GM12878 (cell line): Measurements from ENCODE around the gene CD70. TPM values are rescaled to one million over a fixed set of nuclear protein-coding genes. Genes with fewer than 3 reads are reported as not detected.

Source experiments
- ATAC-seq: fragments of 200-7000 bp; cut with Tn5 transposase; 3 replicates; pipeline ENCODE4 v1.9.1; 2020; ENCODE audit warnings: mild to moderate bottlenecking, moderate library complexity
- BruUV-seq: library from RNA; stranded (reverse); fragments of 400-500 nt; replicated peaks from 2 replicates; lab custom pipeline; 2021; lab: Mats Ljungman, UMichigan
- CTCF ChIA-PET: fragments of 300-600 bp; sonication (Branson Sonifier 250); formaldehyde crosslinking; extraction: SDS; loops from one replicate; lab custom pipeline; 2021; ENCODE audit warnings: inconsistent platforms; lab: Yijun Ruan, JAX
- POLR2A ChIA-PET: fragments of 350-600 bp; formaldehyde crosslinking; extraction: SDS; loops from one replicate; lab custom pipeline; 2021; ENCODE audit warnings: inconsistent platforms; lab: Charles Lee
- RAD21 ChIA-PET: fragments of 300-600 bp; sonication (Branson Sonifier 250); formaldehyde crosslinking; loops from one replicate; lab custom pipeline; 2023; ENCODE audit warnings: antibody characterized with exemption; ENCODE audit not compliant: unreplicated experiment; lab: Charles Lee
- SMC1A ChIA-PET: fragments of 300-600 bp; sonication (Branson Sonifier 250); formaldehyde crosslinking; loops from one replicate; lab custom pipeline; 2023; ENCODE audit not compliant: unreplicated experiment, uncharacterized antibody; lab: Charles Lee
- DNase-seq: peaks from one replicate; pipeline ENCODE4 v3.0.0-alpha.2; 2011; ENCODE audit warnings: low read depth, low spot score
- FAIRE-seq: peaks from 3 replicates; lab custom pipeline; 2011; peaks lifted over from hg19 to GRCh38; lab: Jason Lieb, UNC
- H2AFZ ChIP-seq: 2 replicates; pipeline ENCODE4 v1.6.0; 2011; ENCODE audit warnings: low read depth, low read length, control low read depth; ENCODE audit not compliant: control insufficient read depth
- H3K27ac ChIP-seq: 2 replicates; pipeline ENCODE4 v1.5.1; 2011; ENCODE audit warnings: control low read depth; ENCODE audit not compliant: control insufficient read depth, insufficient read depth
- H3K27me3 ChIP-seq, 2 experiments: replicated peaks in 1 of 2; 2 replicates each; pipeline versions ENCODE4 v1.6.0 to v1.6.1; 2011; ENCODE audit warnings: low read length in 1 of 2; ENCODE audit not compliant: control insufficient read depth in 2 of 2, insufficient read depth in 2 of 2
- H3K36me3 ChIP-seq, 2 experiments: 2 replicates each; pipeline ENCODE4 v1.5.1; 2011; ENCODE audit warnings: low read length in 1 of 2; ENCODE audit not compliant: control insufficient read depth in 2 of 2, insufficient read depth in 2 of 2
- H3K4me1 ChIP-seq: 2 replicates; pipeline ENCODE4 v1.6.1; 2011; ENCODE audit warnings: mild to moderate bottlenecking, low read length, moderate library complexity, mixed read lengths; ENCODE audit not compliant: control insufficient read depth, insufficient read depth
- H3K4me2 ChIP-seq: 2 replicates; pipeline ENCODE4 v1.6.0; 2011; ENCODE audit warnings: control low read depth; ENCODE audit not compliant: control insufficient read depth, insufficient read depth
- H3K4me3 ChIP-seq: fragments of 200-600 bp; sonication (generic); 2 replicates; pipeline ENCODE4 v1.5.1; 2016
- H3K79me2 ChIP-seq: 2 replicates; pipeline ENCODE4 v1.6.0; 2011; ENCODE audit warnings: low read length; ENCODE audit not compliant: control insufficient read depth, insufficient read depth
- H3K9ac ChIP-seq: 2 replicates; pipeline ENCODE4 v1.8.0; 2011; ENCODE audit warnings: low read length, control low read depth, mixed read lengths; ENCODE audit not compliant: control insufficient read depth, insufficient read depth
- H3K9me3 ChIP-seq: replicated peaks from 3 replicates; pipeline ENCODE4 v1.5.1; 2011; ENCODE audit warnings: mild to moderate bottlenecking, low read length; ENCODE audit not compliant: control insufficient read depth, insufficient read depth
- H4K20me1 ChIP-seq: 2 replicates; pipeline ENCODE4 v1.6.0; 2011; ENCODE audit not compliant: control insufficient read depth, insufficient read depth
- BACH1 ChIP-seq: fragments of 450-650 bp; IDR thresholded peaks from 2 replicates; pipeline ENCODE4 v1.6.1; 2017; ENCODE audit warnings: mild to moderate bottlenecking, borderline replicate concordance
- BMI1 ChIP-seq: fragments of 450-650 bp; IDR thresholded peaks from 2 replicates; pipeline ENCODE4 v1.6.1; 2016; ENCODE audit warnings: mild to moderate bottlenecking, moderate library complexity, borderline replicate concordance
- BRCA1 ChIP-seq: IDR thresholded peaks from 2 replicates; pipeline ENCODE4 v1.6.1; 2011; ENCODE audit warnings: low read depth, low read length, improper control_type of control experiment
- EZH2 ChIP-seq: IDR thresholded peaks from 2 replicates; pipeline ENCODE4 v1.6.1; 2012; ENCODE audit warnings: low read depth, mild to moderate bottlenecking, control low read depth, inconsistent platforms, low read length, borderline replicate concordance; ENCODE audit not compliant: control insufficient read depth
- KDM1A ChIP-seq: fragments of 200-600 bp; sonication (generic); IDR thresholded peaks from 2 replicates; pipeline ENCODE4 v1.6.1; 2016; ENCODE audit warnings: borderline replicate concordance
- PBX3 ChIP-seq: IDR thresholded peaks from 2 replicates; pipeline ENCODE4 v1.6.1; 2011; ENCODE audit warnings: mild to moderate bottlenecking, low read depth, low read length, moderate library complexity; ENCODE audit not compliant: insufficient replicate concordance
- POLR2A ChIP-seq: IDR thresholded peaks from 2 replicates; pipeline ENCODE4 v1.6.1; 2011; ENCODE audit warnings: low read depth, mild to moderate bottlenecking, low read length
- RBBP5 ChIP-seq: fragments of 200-600 bp; sonication (generic); conservative IDR thresholded peaks from 2 replicates; pipeline ENCODE4 v1.6.1; 2016
- TARDBP ChIP-seq: IDR thresholded peaks from 2 replicates; pipeline ENCODE4 v1.6.1; 2016; ENCODE audit warnings: borderline replicate concordance
- ZBTB33 ChIP-seq: fragments of 450-650 bp; IDR thresholded peaks from 2 replicates; pipeline ENCODE4 v1.6.1; 2017; ENCODE audit warnings: mild to moderate bottlenecking
- WGBS: methylation state at CpG from one replicate; pipeline ENCODE4 v1.1.6; 2016; ENCODE audit warnings: low lambda C conversion rate; ENCODE audit not compliant: insufficient replicate concordance, insufficient coverage; ENCODE audit errors: missing lambda C conversion rate; 5-methylcytosine and 5-hydroxymethylcytosine counted together
- in situ Hi-C: fragments of 300-500 bp; cut with MboI; formaldehyde crosslinking; loops from 9 replicates; pipeline ENCODE4 v1.14.3; 2018; ENCODE audit warnings: mixed read lengths
- intact Hi-C: fragments of 100-400 bp; cut with micrococcal nuclease; formaldehyde crosslinking; loops from one replicate; pipeline ENCODE4 v1.14.2; 2022; ENCODE audit not compliant: unreplicated experiment
- polyA plus RNA-seq, 11 experiments: library from polyadenylated mRNA; depleted of rRNA in 4 of 11; unstranded in 6 of 11; stranded (reverse) in 5 of 11; fragments of >200 nt; fragmentation: Nextera tagmentation in 4 of 11; fragmentation: Illumina TruSeq in 1 of 11; extraction: Ambion mirVana in 4 of 11; extraction: Trizol in 1 of 11; gene quantifications; 1 replicate in 1 of 11; 2 replicates in 10 of 11; pipeline versions ENCODE4 v1.2.1 to v1.2.3, GENCODE V29; 2011 to 2016; ENCODE audit warnings: inconsistent platforms in 2 of 11, missing spikeins in 2 of 11, low read depth in 1 of 11
- total RNA-seq, 4 experiments: library from RNA; depleted of rRNA in 3 of 4; stranded (reverse); fragments of >200 nt in 3 of 4; fragmentation: Illumina TruSeq in 1 of 4; extraction: Trizol in 1 of 4; gene quantifications; 2 replicates each; pipeline versions ENCODE4 v1.2.1 to v1.2.3, GENCODE V29; 2013 to 2021

Gene CD70
- total and polyA plus RNA-seq, 10 of the 15 experiments (the other 5 are each of a cell fraction or from before 2014, with no cell fraction given), result 16.4 to 441 (median 265) TPM

- Histone ChIP-seq H2AFZ (no peak overlapping the region), H3K4me2 (peak overlapping the region; percentile 93), H3K36me3 (peaks cover 11 to 21% of the 10 kb centered on the region in 2 experiments; a peak in 3 of 4 replicates), H3K27ac (0 out of 2 replicates have a peak overlapping the region, but pooled peaks have one; percentile 93), H3K27me3 (no peaks in the 10 kb centered on the region), H3K4me1 (peaks cover 7% of the 10 kb centered on the region), H4K20me1 (no peaks in the 10 kb centered on the region), H3K9me3 (no peaks in the 10 kb centered on the region; the same call in 2 of the 3 replicates), H3K4me3 (no peak overlapping the region), H3K79me2 (peaks cover 68% of the 10 kb centered on the region), H3K9ac (no peak overlapping the region)
- ChIA-PET CTCF (interaction anchor here (1.2 kb wide), 1 partner anchor 34 kb away, joined by 4 read pairs; no protein-coding TSS in a partner anchor), SMC1A (interaction anchor here (0.9 to 1.3 kb wide), 2 partner anchors 23 to 56 kb away, joined by 3 read pairs; partner anchors contain the start of gene TNFSF9), POLR2A (interaction anchor here (0.5 to 3.4 kb wide), 4 partner anchors 8 to 105 kb away, joined by 3 to 40 read pairs (median 4); no protein-coding TSS in a partner anchor), RAD21 (interaction anchor here (2.9 to 3.1 kb wide), 2 partner anchors 8 to 69 kb away, joined by 24 to 26 read pairs; no protein-coding TSS in a partner anchor)
- WGBS, result 94% methylated on average over 14 of the region's 14 CpGs
- intact Hi-C loops (no loop called here), in situ Hi-C loops (no loop called here)
- no TSS peak for BruUV-seq
- TF ChIP-seq EZH2 (no peak), ZBTB33 (no peak), PBX3 (no peak), BACH1 (0 out of 2 replicates have a peak, but pooled peaks have one; percentile 29), TARDBP (no peak), RBBP5 (no peak), BRCA1 (no peak), POLR2A (peak; percentile 62), BMI1 (no peak), KDM1A (no peak)
- no peak for ATAC-seq
- FAIRE-seq, result no peak
- DNase-seq, result no peak
Observed at GRCh38 chr19:6586056-6586455, 4.9 kb downstream of the CD70 start.
